ENCODE results near the gene ST7L.

DNA sequence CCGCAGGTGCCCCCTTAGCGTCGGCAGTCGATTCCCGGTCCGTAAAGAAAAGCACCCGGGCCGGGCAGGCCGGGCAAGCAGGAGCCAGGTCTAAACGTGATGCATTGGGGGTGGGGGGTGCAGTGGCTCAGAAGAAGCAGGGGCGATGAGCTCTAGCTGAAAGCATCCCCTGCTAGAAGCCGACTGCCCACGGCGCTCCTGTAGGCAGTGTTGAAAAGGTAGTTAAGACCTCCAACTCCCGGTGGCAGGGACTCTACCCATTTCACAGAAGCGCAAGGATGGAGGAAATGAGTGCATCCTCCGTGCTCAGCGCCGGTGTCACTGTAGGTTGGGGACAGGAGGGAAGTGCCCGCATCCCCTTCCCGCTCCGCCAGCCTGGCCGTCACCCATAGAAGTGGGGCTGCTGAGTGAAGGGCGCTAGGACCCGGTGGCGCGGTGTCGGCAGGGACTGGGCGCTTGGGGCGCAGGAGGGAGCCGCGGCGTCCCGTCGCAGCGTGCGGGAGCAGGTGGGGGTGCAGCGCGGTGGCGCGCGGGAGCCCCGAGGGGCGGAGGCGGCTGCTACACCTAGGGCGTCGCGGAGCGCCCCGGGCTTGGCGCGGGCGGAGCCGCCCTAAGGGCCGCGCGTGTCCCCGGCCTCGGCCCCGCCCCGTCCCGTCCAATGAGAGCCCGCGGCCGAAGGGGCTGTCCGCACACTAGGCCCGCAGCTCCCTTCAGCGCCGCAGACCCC, 110.5 kb downstream of the ST7L start, which contains the start of gene WNT2B:
- TF ChIP-seq, protein P1, sequence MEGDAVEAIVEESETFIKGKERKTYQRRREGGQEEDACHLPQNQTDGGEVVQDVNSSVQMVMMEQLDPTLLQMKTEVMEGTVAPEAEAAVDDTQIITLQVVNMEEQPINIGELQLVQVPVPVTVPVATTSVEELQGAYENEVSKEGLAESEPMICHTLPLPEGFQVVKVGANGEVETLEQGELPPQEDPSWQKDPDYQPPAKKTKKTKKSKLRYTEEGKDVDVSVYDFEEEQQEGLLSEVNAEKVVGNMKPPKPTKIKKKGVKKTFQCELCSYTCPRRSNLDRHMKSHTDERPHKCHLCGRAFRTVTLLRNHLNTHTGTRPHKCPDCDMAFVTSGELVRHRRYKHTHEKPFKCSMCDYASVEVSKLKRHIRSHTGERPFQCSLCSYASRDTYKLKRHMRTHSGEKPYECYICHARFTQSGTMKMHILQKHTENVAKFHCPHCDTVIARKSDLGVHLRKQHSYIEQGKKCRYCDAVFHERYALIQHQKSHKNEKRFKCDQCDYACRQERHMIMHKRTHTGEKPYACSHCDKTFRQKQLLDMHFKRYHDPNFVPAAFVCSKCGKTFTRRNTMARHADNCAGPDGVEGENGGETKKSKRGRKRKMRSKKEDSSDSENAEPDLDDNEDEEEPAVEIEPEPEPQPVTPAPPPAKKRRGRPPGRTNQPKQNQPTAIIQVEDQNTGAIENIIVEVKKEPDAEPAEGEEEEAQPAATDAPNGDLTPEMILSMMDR (IDR thresholded peaks at IDR 0.05): no peak
- TF ChIP-seq POLR2A (IDR thresholded peaks at IDR 0.05): no peak

Measured in testis (tissue), 2 donors.